K562 (cell line): ENCODE measurements around the gene LECT2. TPM values are rescaled to one million over a fixed set of nuclear protein-coding genes. Genes with fewer than 3 reads are reported as not detected.

Experiments used
- ATAC-seq: fragments of 200-7000 bp; cut with Tn5 transposase; 3 replicates; pipeline ENCODE4 v1.9.1; 2020; ENCODE audit warnings: moderate library complexity
- BruUV-seq: library from RNA; stranded (reverse); fragments of 400-500 nt; replicated peaks from 2 replicates; lab custom pipeline; 2021; lab: Mats Ljungman, UMichigan
- CTCF ChIA-PET: fragments of 300-600 bp; formaldehyde crosslinking; extraction: SDS; loops from one replicate; lab custom pipeline; 2021; ENCODE audit warnings: low intra/inter-chr PET ratio; lab: Yijun Ruan, JAX
- POLR2A ChIA-PET: fragments of 300-600, 350-650 bp; sonication (Branson Sonifier 250); formaldehyde crosslinking; extraction: SDS; loops from one replicate; lab custom pipeline; 2021; ENCODE audit warnings: antibody characterized with exemption, inconsistent platforms; lab: Yijun Ruan, JAX
- DNase-seq, 4 experiments: peaks; one replicate each; pipeline versions ENCODE4 v3.0.0 to v3.0.0-alpha.2; 2011 to 2018; ENCODE audit warnings: low spot score in 3 of 4, mixed read lengths in 3 of 4; ENCODE audit errors: extremely low read depth in 1 of 4
- FAIRE-seq: peaks from 2 replicates; lab custom pipeline; 2011; peaks lifted over from hg19 to GRCh38; lab: Jason Lieb, UNC
- H2AFZ ChIP-seq: 2 replicates; pipeline ENCODE4 v1.6.0; 2011; ENCODE audit warnings: low read depth, low read length, control low read depth, inconsistent platforms
- H3K27ac ChIP-seq: fragments of 200-600 bp; 3 replicates; pipeline ENCODE4 v1.8.0; 2011; ENCODE audit warnings: low read depth, mild to moderate bottlenecking, control low read depth, inconsistent platforms, low read length, moderate library complexity, mixed read lengths; ENCODE audit errors: extremely low read depth
- H3K27me3 ChIP-seq, 2 experiments: fragments of 300-600 bp in 1 of 2; 2 replicates in 1 of 2; 3 replicates in 1 of 2; pipeline versions ENCODE4 v1.6.0 to v1.8.0; 2011; ENCODE audit warnings: inconsistent platforms in 2 of 2, low read length in 2 of 2, mild to moderate bottlenecking in 1 of 2, mixed read lengths in 1 of 2, moderate library complexity in 1 of 2; ENCODE audit not compliant: control insufficient read depth in 2 of 2, insufficient read depth in 2 of 2
- H3K36me3 ChIP-seq: fragments of 300-600 bp; 3 replicates; pipeline ENCODE4 v1.8.0; 2011; ENCODE audit warnings: mild to moderate bottlenecking, low read length, inconsistent platforms; ENCODE audit not compliant: control insufficient read depth, insufficient read depth
- H3K4me1 ChIP-seq, 2 experiments: fragments of 200-600 bp in 1 of 2; replicated peaks in 1 of 2; 2 replicates in 1 of 2; 3 replicates in 1 of 2; pipeline versions ENCODE4 v1.5.1 to v1.8.0; 2011; ENCODE audit warnings: inconsistent platforms in 2 of 2, low read length in 2 of 2, mild to moderate bottlenecking in 1 of 2, mixed read lengths in 1 of 2, moderate library complexity in 1 of 2; ENCODE audit not compliant: control insufficient read depth in 2 of 2, insufficient read depth in 2 of 2
- H3K4me2 ChIP-seq: 2 replicates; pipeline ENCODE4 v1.6.1; 2011; ENCODE audit warnings: low read length, control low read depth, inconsistent platforms, mixed read lengths; ENCODE audit not compliant: insufficient read depth
- H3K4me3 ChIP-seq: fragments of 200-600 bp; sonication (generic), shearing (Covaris generic); 2 replicates; pipeline ENCODE4 v1.5.1; 2016; ENCODE audit warnings: control low read depth, inconsistent platforms
- H3K79me2 ChIP-seq: fragments of 200-600 bp; 3 replicates; pipeline ENCODE4 v1.8.0; 2011; ENCODE audit warnings: low read length, inconsistent platforms; ENCODE audit not compliant: control insufficient read depth, insufficient read depth
- H3K9ac ChIP-seq, 2 experiments: 2 replicates each; pipeline versions ENCODE4 v1.6.0 to v1.6.1; 2011; ENCODE audit warnings: low read depth in 2 of 2, low read length in 2 of 2, control low read depth in 1 of 2, inconsistent platforms in 1 of 2, mild to moderate bottlenecking in 1 of 2, mixed read lengths in 1 of 2; ENCODE audit not compliant: insufficient read depth in 1 of 2
- H3K9me1 ChIP-seq: one replicate; pipeline ENCODE4 v1.6.0; 2011; ENCODE audit warnings: inconsistent platforms, mild to moderate bottlenecking, low read length, moderate library complexity; ENCODE audit not compliant: control insufficient read depth, insufficient read depth
- H3K9me3 ChIP-seq: replicated peaks from 2 replicates; pipeline ENCODE4 v1.5.1; 2011; ENCODE audit warnings: low read depth, low read length, inconsistent platforms; ENCODE audit not compliant: control insufficient read depth, insufficient read depth
- H4K20me1 ChIP-seq: replicated peaks from 2 replicates; pipeline ENCODE4 v1.6.1; 2011; ENCODE audit warnings: low read length, inconsistent platforms, mixed read lengths; ENCODE audit not compliant: control insufficient read depth, insufficient read depth
- CREM ChIP-seq: IDR thresholded peaks from 2 replicates; pipeline ENCODE4 v1.6.1; 2014; ENCODE audit warnings: antibody characterized with exemption, low read depth
- MAX ChIP-seq: sonication (generic); formaldehyde crosslinking; IDR thresholded peaks from 2 replicates; pipeline ENCODE4 v1.9.0; 2022; ENCODE audit warnings: mild to moderate bottlenecking, missing genetic modification reagents
- MXD1 ChIP-seq: fragments of 250-450 bp; sonication (Bioruptor Pico); IDR thresholded peaks from 2 replicates; pipeline ENCODE4 v1.8.0; 2021; ENCODE audit warnings: borderline replicate concordance, mild to moderate bottlenecking, moderate library complexity; ENCODE audit not compliant: poor library complexity, severe bottlenecking
- RBM39 ChIP-seq: fragments of 200-400 bp; formaldehyde crosslinking; optimal IDR thresholded peaks from 2 replicates; pipeline ENCODE3; 2018; ENCODE audit warnings: low read depth, low read length
- ZNF124 ChIP-seq: sonication (generic); formaldehyde crosslinking; IDR thresholded peaks from 2 replicates; pipeline ENCODE4 v1.8.1; 2022; ENCODE audit warnings: missing genetic modification reagents
- WGBS: fragments of 100-300 bp; shearing (Covaris generic); methylation state at CpG from one replicate; pipeline ENCODE4 v1.1.6; 2016; ENCODE audit warnings: low coverage, mixed read lengths; ENCODE audit not compliant: insufficient coverage; ENCODE audit errors: missing lambda C conversion rate; 5-methylcytosine and 5-hydroxymethylcytosine counted together
- in situ Hi-C: fragments of 300-500 bp; cut with MboI; formaldehyde crosslinking; loops from 4 replicates; pipeline ENCODE4 v1.15.0; 2018; ENCODE audit warnings: inconsistent platforms, mixed read lengths
- intact Hi-C: fragments of 100-400 bp; cut with micrococcal nuclease; formaldehyde crosslinking; loops from 2 replicates; pipeline ENCODE4 v1.14.2; 2022
- polyA plus RNA-seq, 8 experiments: library from polyadenylated mRNA; depleted of rRNA in 4 of 8; stranded (reverse) in 5 of 8; unstranded in 3 of 8; fragments of >200 nt; fragmentation: Nextera tagmentation in 2 of 8; fragmentation: Illumina TruSeq in 1 of 8; extraction: Ambion mirVana in 2 of 8; extraction: Trizol in 1 of 8; gene quantifications; 2 replicates each; pipeline versions ENCODE4 v1.2.1 to v1.2.3, GENCODE V29; 2011 to 2014; ENCODE audit warnings: inconsistent platforms in 1 of 8, missing spikeins in 1 of 8
- total RNA-seq, 7 experiments: library from RNA; depleted of rRNA in 6 of 7; stranded (reverse); fragments of >200 nt in 6 of 7; fragmentation: Illumina TruSeq in 2 of 7; extraction: Trizol in 2 of 7; gene quantifications; 2 replicates each; pipeline versions ENCODE4 v1.2.1 to v1.2.3, GENCODE V29; 2011 to 2021; ENCODE audit warnings: low replicate concordance in 1 of 7

LECT2 gene
- total and polyA plus RNA-seq, 9 of the 15 experiments (the other 6 are each of a cell fraction or from before 2014, with no cell fraction given), result not detected

GRCh38 chr5:135971701-135972100 lies 16.9 kb upstream of the LECT2 start:
- H3K27ac ChIP-seq, result no peak overlapping the region
- no peak overlapping the region for H3K9ac ChIP-seq
- H3K4me1 ChIP-seq, result no peaks in the 10 kb centered on the region; a peak in 1 of 5 replicates
- no peaks in the 10 kb centered on the region for H3K79me2 ChIP-seq
- intact Hi-C loops (loop anchor here (10.0 kb wide), 1 partner anchor 203 kb away; no protein-coding TSS in a partner anchor), in situ Hi-C loops (no loop called here)
- no peaks in the 10 kb centered on the region for H4K20me1 ChIP-seq
- H3K4me3 ChIP-seq, result no peak overlapping the region
- no peak overlapping the region for H2AFZ ChIP-seq
- ATAC-seq, result no peak
- H3K9me1 ChIP-seq, result no peaks in the 10 kb centered on the region
- H3K36me3 ChIP-seq, result no peaks in the 10 kb centered on the region
- no peaks in the 10 kb centered on the region for H3K9me3 ChIP-seq
- BruUV-seq, result no TSS peak
- H3K27me3 ChIP-seq, result peaks cover 0 to 9% of the 10 kb centered on the region in 2 experiments; a peak in 4 of 5 replicates
- DNase-seq, result no peak
- TF ChIP-seq RBM39, result no peak
- no peak for TF ChIP-seq MXD1 (CRISPR knock-in tag)
- no peak for TF ChIP-seq MAX (CRISPR knock-in tag)
- TF ChIP-seq CREM, result no peak
- TF ChIP-seq ZNF124 (CRISPR knock-in tag), result no peak
- WGBS, result 0% methylated on average over 1 of the region's 1 CpG
- ChIA-PET POLR2A (no interaction called here), CTCF (no interaction called here)
- FAIRE-seq, result no peak
- no peak overlapping the region for H3K4me2 ChIP-seq
